Breast epithelium (tissue), 4 donors: ENCODE measurements around the gene SS18. TPM values are rescaled to one million over a fixed set of nuclear protein-coding genes. Genes with fewer than 3 reads are reported as not detected.

Source experiments
- DNase-seq, 2 donors: peaks; one replicate each; pipeline ENCODE4 v3.0.0-alpha.2; 2019; ENCODE audit warnings: low spot score in 2 of 2
- H3K27ac ChIP-seq, 2 donors: fragments of 200-600 bp; sonication (generic) in 1 of 2; one replicate each; pipeline ENCODE4 v1.5.1; 2016 to 2019; ENCODE audit warnings: mild to moderate bottlenecking in 1 of 2
- H3K27me3 ChIP-seq, 2 donors: fragments of 200-600 bp; sonication (generic) in 1 of 2; one replicate each; pipeline versions ENCODE4 v1.5.1 to v1.6.0; 2017 to 2019; ENCODE audit warnings: control low read depth in 1 of 2, mild to moderate bottlenecking in 1 of 2
- H3K36me3 ChIP-seq: fragments of 200-600 bp; one replicate; pipeline ENCODE4 v1.5.1; 2019
- H3K4me1 ChIP-seq, 2 donors: fragments of 200-600 bp; sonication (generic); one replicate each; pipeline ENCODE4 v1.5.1; 2016 to 2019; ENCODE audit warnings: control low read depth in 1 of 2
- H3K4me3 ChIP-seq, 3 donors: fragments of 200-600 bp; sonication (generic); 1 replicate in 2 of 3; 2 replicates in 1 of 3; pipeline ENCODE4 v1.5.1; 2016 to 2019; ENCODE audit warnings: mild to moderate bottlenecking in 3 of 3, moderate library complexity in 2 of 3
- H3K9me3 ChIP-seq, 2 donors: fragments of 200-600 bp; sonication (generic) in 1 of 2; one replicate each; pipeline ENCODE4 v1.5.1; 2016 to 2019; ENCODE audit warnings: control low read depth in 1 of 2
- CTCF ChIP-seq, 3 donors: fragments of 450-650 bp; IDR thresholded peaks; one replicate each; pipeline ENCODE4 v1.5.1; 2016 to 2017; ENCODE audit warnings: antibody characterized with exemption in 3 of 3, mild to moderate bottlenecking in 3 of 3, moderate library complexity in 3 of 3
- POLR2A ChIP-seq: fragments of 450-650 bp; IDR thresholded peaks from one replicate; pipeline ENCODE4 v1.6.1; 2016; ENCODE audit warnings: antibody characterized with exemption, mild to moderate bottlenecking, moderate library complexity
- POLR2AphosphoS5 ChIP-seq, 3 donors: sonication (generic); formaldehyde crosslinking; IDR thresholded peaks; one replicate each; pipeline ENCODE4 v1.6.1; 2017; ENCODE audit warnings: antibody characterized with exemption in 3 of 3
- intact Hi-C: fragments of 100-400 bp; cut with DNase I; formaldehyde crosslinking; loops from one replicate; pipeline ENCODE4 v1.15.1; 2023; ENCODE audit warnings: low total_unique reads
- total RNA-seq, 3 donors: library from RNA; depleted of rRNA; stranded (reverse); fragments of >200 nt; gene quantifications; one replicate each; pipeline ENCODE4 v1.1.0, GENCODE V29; 2016

SS18 gene
- total RNA-seq, 3 donors from 2014 or later = 99.1 to 205 (median 148) TPM

GRCh38 chr18:25982961-25983360, 107.5 kb downstream of the SS18 start:
- no peaks in the 10 kb centered on the region for H3K36me3 ChIP-seq
- TF ChIP-seq POLR2A (no peak), POLR2AphosphoS5 (IDR thresholded peaks at IDR 0.05) (no peak), CTCF (IDR thresholded peaks at IDR 0.05) (no peak)
- DNase-seq = no peak
- no peaks in the 10 kb centered on the region for H3K9me3 ChIP-seq
- intact Hi-C loops = no loop called here
- no peak overlapping the region for H3K27ac ChIP-seq
- H3K27me3 ChIP-seq = no peaks in the 10 kb centered on the region
- H3K4me3 ChIP-seq = no peak overlapping the region
- H3K4me1 ChIP-seq = no peaks in the 10 kb centered on the region

- Histone ChIP-seq H3K4me3 (no peak overlapping the region), H3K36me3 (no peaks in the 10 kb centered on the region), H3K27ac (no peak overlapping the region), H3K27me3 (no peaks in the 10 kb centered on the region), H3K9me3 (no peaks in the 10 kb centered on the region), H3K4me1 (no peaks in the 10 kb centered on the region)
- intact Hi-C loops = no loop called here
- no peak for TF ChIP-seq POLR2AphosphoS5 (IDR thresholded peaks at IDR 0.05)
- DNase-seq = no peak
Observed at GRCh38 chr18:25982153-25982552, 108.3 kb downstream of the SS18 start.

- Histone ChIP-seq H3K27me3 (no peaks in the 10 kb centered on the region), H3K9me3 (no peaks in the 10 kb centered on the region), H3K36me3 (no peaks in the 10 kb centered on the region), H3K4me1 (no peaks in the 10 kb centered on the region), H3K4me3 (no peak overlapping the region), H3K27ac (no peak overlapping the region)
- no peak for TF ChIP-seq POLR2AphosphoS5 (IDR thresholded peaks at IDR 0.05)
- no peak for TF ChIP-seq POLR2A
- TF ChIP-seq CTCF (IDR thresholded peaks at IDR 0.05) = no peak
- intact Hi-C loops = no loop called here
- no peak for DNase-seq
Observed at GRCh38 chr18:25979369-25980040, 110.9 kb downstream of the SS18 start.

- Histone ChIP-seq H3K4me1 (no peaks in the 10 kb centered on the region), H3K27me3 (no peaks in the 10 kb centered on the region), H3K4me3 (no peak overlapping the region), H3K36me3 (no peaks in the 10 kb centered on the region), H3K9me3 (peaks cover 0 to 3% of the 10 kb centered on the region in 2 donors), H3K27ac (no peak overlapping the region)
- intact Hi-C loops = no loop called here
- TF ChIP-seq POLR2AphosphoS5 (IDR thresholded peaks at IDR 0.05) (no peak), POLR2A (no peak), CTCF (IDR thresholded peaks at IDR 0.05) (no peak)
- no peak for DNase-seq
Observed at GRCh38 chr18:25976554-25976953, 113.9 kb downstream of the SS18 start.

- H3K27ac ChIP-seq = no peak overlapping the region
- intact Hi-C loops = no loop called here
- TF ChIP-seq POLR2A (no peak), POLR2AphosphoS5 (IDR thresholded peaks at IDR 0.05) (no peak), CTCF (IDR thresholded peaks at IDR 0.05) (no peak)
- DNase-seq = no peak
- H3K27me3 ChIP-seq = no peaks in the 10 kb centered on the region
- no peak overlapping the region for H3K4me3 ChIP-seq
- no peaks in the 10 kb centered on the region for H3K4me1 ChIP-seq
- no peaks in the 10 kb centered on the region for H3K36me3 ChIP-seq
- H3K9me3 ChIP-seq = peaks cover 0 to 5% of the 10 kb centered on the region in 2 donors
Observed at GRCh38 chr18:25974630-25975077, 115.8 kb downstream of the SS18 start.

Other genes with a start within 250 kb of the SS18 start
- not detected for gene PSMA8, start 43.3 kb upstream of the SS18 start, total RNA-seq
- gene TAF4B, start 135.8 kb upstream of the SS18 start, total RNA-seq = 10 to 100 TPM; 13.6 to 16.8 (median 14.1) TPM